GM19238 (cell line): ENCODE data around the gene AGTPBP1.
"Not testable (repeated sequence)": the region's sequence is repeated elsewhere in the genome, so short reads cannot be mapped to it uniquely, and the experiment has no call there.

Experiments used
- DNase-seq: peaks from one replicate; pipeline ENCODE4 v3.0.0; 2011; ENCODE audit warnings: low spot score; ENCODE audit not compliant: insufficient read length

AGTPBP1 gene

DNA sequence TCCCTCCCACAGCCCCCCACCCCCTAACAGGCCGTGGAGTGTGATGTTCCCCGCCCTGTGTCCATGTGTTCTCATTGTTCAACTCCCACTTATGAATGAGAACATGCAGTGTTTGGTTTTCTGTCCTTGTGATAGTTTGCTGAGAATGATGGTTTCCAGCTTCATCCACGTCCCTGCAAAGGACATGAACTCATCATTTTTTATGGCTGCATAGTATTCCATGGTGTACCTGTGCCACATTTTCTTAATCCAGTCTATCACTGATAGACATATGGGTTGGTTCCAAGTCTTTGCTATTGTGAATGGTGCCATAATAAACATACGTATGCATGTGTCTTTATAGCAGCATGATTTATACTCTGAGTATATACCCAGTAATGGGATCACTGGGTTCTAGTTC lies 23.9 kb downstream of the AGTPBP1 start:
- DNase-seq = not testable (repeated sequence)

DNA sequence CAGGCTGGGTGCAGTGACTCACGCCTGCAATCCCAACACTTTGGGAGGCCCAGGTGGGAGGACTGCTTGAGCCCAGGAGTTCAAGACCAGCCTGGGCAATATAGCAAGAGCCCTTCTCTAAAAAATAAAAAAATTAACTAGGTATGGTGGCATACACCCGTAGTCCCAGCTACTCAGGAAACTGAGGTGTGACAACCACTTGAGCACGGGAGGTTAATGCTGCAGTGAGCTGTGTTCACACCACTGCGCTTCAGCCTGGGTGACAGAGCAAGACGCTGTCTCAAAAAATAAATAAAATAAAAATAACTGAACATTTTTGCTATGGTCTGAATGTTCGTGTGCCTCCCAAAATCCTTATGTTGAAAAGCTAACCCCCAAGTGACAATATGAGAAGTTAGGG lies 24.5 kb downstream of the AGTPBP1 start:
- DNase-seq = no peak

DNA sequence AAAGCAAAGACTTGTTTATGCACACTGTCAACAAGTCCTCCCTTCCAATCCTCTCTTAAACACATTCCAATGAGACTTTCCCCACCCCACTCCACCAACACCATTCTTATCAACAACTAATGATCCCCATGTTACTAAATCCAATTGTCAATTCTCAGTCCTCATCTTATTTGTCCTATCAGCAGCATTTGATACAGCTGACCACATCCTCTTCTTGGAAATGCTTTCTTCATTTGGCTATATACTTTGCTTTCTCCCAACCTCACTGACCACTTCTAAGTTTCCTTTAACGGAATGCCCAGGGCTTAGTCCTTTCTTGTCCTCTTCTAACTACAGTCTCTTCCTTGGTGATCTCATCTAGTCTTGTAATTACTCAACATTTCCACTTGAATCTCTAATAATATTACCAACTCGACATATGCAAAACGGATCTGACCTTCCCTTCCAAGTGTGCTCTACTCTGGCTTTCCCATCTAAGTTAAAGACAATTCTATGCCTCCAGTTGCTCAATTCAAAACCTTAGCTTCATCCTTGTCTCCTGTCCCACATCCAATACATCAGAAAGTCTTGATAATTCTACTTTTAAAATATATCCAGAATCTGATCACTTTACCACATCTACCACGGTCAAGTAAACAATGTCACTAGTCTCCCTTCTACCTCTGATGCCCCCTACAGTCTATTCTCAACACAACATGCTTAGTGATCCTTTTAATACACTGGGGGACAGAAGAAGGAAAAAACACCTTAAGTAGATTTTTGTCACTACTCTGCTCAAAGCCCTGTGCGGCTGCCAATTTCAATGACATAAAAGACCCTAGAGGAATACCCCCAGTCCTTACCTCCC lies 25.5 kb downstream of the AGTPBP1 start:
- no peak for DNase-seq

DNA sequence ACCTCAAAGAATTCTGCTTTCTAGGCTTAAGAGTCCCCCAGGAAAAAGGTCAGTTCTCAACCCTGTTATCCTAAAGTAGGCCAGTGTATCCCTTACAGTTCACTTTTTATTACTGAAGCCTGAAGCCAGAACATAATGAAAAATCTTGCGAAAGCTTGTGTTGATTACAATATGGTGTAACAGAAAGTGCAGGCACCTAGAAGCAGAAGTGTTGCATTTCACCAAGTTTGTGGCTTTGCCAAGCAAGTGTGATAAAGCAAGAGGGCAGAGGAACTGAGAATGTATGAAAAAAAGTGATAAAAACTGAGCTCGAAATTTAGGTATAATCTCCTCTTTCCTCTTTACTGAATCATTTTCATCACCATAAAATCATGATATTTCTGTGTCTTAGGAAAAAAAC lies 26.2 kb downstream of the AGTPBP1 start:
- DNase-seq = no peak

DNA sequence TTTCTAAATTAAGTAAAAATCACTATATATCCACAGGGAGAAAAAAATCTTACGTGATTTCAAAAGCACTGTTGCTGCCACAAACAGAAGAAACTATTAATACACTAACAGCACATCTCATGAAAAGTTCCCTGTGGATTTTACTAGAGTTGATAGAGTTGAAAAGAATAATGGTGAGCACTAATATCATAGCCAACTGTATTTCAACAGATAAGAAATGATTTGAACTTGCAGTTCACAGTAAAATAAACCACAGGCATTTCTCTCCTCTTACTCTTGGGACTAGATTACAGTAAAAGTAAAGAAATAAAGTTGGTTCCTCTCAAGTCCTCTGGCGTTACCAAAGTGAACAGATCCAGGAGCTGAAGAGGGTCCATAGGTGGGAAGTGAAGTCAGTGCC lies 27.9 kb downstream of the AGTPBP1 start:
- no peak for DNase-seq

DNA sequence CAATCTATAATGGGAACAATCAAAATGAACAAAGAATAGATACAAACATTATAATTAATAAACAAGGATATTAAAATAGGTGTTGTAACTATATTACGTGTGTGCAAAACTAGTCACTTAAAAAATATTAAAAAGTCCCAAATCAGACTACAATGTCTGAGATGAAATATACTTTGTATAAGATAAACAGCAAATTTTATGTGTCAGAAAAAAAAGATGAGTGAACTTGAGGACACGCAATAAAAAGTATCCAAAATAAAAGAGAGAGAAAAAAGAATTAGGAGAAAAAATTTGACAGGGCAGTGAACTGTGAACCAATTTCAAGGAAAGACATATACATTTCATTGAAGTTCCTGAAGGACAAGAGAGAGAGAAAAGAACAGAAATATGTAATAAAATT lies 37.0 kb downstream of the AGTPBP1 start:
- DNase-seq = no peak

DNA sequence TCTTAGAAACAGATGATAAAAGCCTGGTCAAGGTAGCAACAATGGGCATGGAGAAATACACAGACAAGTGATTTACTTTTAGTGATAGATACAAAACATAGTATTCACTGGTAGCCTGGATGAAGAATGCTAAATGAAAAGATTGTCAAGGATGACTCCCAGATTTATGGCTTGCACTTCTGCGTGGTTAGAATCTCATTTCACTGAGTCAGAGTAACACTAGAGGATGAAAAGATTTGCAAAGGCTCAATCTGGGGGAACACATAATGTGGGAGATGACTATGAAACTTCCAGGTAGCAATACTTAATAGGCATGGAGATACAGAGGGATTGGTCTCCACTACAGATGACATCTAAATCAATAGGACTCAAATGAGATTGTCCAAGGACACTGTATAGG lies 38.4 kb downstream of the AGTPBP1 start:
- DNase-seq = no peak

DNA sequence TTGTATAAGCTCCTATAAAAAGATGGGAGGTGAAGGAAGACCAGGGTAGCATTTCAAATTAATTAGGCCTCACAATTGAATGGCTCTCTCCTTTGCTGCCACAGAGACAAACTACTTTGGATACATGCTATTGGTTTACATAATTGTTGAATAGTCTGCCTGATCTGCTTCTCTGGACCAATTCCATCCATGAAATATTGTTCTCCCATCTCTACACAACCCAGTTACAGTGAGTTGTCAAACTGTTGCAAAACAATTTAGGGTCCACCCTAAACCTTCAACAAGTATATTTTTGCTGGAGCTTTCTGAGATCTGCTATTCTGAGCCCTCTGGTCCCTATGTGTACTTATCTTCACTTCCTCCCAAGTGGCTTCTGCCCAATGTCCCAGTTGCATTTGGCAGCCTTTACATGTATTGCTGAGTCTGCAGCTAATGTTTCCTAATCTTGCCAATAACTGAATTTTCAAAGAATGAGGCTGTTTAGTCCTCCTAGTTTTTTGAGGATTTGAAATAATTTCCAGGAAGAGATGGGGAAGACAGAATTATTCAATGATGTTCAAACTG lies 38.9 kb downstream of the AGTPBP1 start:
- no peak for DNase-seq

DNA sequence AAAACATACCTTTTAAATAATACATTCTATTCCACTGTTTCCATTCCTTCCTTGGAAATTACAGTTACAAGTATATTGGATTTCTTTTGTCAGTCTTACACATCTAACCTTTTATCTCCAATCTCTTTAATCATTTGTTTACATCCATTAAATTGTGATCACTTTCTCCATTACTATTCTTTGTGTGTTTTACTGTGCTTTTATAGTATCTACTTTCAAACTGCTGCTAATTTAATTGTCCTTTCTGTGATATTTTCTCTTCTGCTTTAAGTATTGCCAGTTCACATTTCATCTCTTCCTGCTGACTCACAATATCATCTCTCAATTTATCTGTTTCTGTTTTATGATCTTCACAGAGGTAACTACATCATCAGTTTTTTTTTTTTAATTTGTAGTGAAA lies 39.6 kb downstream of the AGTPBP1 start:
- no peak for DNase-seq

DNA sequence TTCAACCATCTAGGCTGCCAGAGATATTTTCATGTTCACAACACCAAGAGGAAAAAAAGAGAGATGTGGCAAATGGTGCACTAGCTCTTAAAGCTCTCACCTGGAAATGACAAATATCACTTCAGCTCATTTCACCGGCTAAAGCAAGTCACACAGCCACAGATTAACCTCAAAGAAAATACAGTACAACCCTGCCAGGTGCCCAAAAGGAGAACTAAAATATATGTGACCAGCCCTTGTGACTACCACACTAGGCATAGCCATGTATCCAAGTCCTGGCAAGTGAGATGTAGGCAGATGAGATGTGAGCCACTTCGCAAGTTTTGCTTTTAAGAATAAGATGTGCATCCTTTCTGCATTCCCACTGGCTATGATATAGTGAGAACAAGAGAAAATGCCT lies 41.4 kb downstream of the AGTPBP1 start:
- DNase-seq = no peak

DNA sequence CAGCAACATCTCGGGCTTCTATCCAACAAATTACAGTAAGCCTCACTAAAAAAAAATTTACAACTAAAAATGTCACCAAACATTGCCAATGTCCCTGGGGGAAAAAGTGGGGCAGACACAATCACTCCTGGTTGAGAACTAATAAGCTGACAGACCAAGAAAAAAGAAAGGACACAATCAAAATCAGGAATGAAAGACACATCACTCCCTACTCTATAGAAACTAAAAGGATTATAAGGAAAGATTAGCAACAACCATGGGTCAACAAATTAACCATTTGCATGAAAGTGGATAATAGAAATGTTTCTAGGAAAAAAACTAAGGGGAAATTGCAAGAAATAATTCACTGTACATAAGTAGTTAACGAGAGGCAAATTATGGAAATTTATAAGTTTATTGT lies 53.4 kb downstream of the AGTPBP1 start:
- DNase-seq = no peak

DNA sequence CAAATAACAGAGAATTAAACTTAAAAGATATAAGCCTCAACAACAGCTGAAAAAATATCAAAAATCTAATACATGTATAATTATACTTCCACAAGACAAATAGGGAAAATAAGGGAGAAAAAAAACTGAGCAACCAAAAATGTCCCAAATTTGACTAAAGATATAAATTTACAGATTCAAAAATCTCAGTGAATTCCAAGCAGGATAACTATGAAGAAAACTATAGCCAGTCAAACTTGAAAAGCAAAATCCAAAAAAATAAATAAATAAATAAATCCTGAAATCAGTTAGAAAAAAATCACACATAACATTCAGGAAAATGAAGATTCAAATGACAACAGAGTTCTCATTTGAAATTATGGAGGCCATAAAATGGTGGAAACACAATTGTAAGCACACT lies 56.7 kb downstream of the AGTPBP1 start:
- DNase-seq = no peak

DNA sequence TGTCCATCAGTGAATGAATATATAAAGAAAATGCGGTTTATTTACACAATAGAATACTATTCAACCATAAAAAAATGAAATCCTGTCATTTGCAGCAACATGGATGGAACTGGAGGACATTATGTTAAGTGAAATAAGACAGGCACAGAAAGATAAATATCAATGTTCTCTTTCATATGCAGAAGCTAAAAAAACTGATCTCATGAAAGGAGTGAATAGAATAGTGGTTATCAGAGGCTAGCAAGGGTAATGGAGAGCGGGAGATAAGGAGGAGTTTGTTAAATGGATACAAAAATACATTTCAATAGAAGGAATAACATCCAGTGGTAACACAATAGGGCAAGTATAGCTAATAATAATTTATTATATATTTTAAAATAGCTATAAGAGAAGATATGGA lies 65.0 kb downstream of the AGTPBP1 start:
- no peak for DNase-seq

DNA sequence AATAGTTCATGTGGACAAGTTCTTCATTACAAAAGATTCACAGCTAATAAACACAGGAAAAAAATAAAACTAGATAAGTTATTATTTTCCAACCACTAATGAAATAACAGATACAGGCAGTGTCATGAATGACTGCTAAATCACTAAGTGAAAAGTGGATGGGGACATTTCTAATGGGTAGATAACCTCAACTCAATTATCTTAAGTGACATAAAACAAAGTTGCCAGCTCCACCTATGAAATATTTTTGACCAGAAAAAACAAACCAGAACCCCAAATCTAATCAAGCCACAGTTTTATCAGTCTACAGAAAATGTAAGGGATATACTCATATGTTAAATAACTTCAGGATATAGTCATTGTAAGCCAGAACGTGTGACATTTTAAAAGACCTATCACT lies 74.4 kb downstream of the AGTPBP1 start:
- DNase-seq = no peak

DNA sequence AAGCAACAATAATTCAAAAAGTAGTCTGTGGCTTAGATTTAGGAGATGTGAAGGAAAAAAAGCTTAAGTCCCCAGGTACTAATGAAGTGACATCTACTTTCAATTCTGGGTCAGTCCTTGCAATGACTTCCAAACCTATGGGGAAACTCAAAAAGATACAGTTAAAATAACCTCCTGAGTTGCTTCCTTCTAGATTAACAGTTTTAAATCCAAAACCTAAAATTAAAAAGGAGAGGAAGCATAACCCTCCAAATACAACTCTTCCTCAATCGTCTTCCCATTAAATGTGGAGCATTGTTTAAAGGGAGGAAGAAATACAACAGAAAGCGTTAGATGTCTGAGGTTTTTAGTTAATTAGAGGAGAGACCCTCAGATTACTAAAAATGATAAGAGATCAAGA lies 75.7 kb downstream of the AGTPBP1 start:
- DNase-seq = no peak

DNA sequence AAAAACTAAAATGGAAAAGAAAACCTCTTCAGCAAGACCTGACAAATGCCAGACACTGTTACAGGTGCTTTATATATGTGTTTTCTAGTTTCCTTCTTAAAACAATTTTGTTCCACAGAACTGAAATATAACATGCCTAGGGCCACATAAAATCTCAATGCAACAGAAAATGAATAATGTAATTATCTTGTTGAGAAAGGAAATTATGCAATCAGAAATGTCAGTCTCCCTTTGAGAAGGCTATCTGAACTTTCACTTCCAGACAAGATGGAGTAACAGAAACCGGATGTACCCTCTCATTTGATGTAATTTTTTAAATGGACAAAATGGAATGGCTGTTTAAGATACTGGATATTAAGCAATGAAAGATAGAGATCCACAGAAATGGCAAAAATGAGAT lies 79.2 kb downstream of the AGTPBP1 start:
- DNase-seq = no peak

DNA sequence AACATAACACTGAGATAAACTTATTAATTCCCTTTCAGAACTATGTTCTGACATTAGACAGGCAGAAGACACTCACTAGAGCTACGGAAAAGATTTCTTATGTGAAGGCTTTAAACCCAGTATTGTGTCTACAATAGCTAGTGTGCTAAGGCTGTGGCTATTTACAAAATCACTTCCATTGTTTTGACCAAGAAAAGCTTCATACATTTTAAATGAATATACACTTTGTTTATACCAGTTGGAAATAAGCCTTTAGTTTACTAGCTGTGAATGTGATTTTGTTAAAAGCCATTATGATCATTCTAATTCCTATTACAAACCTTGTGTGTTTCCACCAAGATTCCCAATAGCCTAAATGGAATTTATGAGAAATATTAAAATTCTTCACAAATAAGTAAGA lies 83.0 kb downstream of the AGTPBP1 start:
- no peak for DNase-seq

DNA sequence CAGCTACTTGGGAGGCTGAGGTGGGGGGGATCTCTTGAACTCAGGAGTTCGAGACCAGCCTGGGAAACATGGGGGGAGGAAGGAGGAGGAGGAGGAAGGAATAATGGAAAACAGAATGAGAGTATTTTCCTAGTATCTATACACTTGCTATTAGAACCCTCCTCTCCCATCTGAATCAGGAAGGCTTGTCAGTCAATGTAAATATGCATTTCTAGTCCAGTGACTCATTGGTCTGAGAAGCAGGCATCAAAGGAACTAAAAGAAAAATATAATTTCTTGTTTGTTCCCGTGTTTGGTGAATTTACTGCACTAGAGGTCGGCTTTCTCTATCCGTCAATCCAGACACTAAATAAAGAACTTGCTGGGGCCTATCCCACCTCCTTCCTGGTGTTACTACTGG lies 88.6 kb downstream of the AGTPBP1 start:
- no peak for DNase-seq

DNA sequence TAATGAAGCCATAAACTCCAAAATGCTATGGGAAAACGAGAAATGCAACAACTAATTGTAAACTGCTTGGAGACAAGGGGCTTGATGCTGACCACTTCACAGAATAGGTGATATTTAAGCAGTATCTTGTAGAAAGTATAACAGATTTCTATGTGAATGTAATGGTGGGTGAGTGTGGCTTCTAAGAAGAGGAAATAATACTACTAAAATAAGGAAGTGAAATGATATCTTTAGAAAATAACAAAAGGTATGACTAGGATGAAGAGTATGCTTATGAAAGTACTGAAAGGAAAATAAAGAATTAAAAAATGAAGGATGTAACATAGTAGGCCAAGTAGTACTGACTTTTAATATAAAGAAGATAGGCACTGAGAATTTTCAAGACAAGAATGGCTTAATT lies 94.2 kb downstream of the AGTPBP1 start:
- no peak for DNase-seq

DNA sequence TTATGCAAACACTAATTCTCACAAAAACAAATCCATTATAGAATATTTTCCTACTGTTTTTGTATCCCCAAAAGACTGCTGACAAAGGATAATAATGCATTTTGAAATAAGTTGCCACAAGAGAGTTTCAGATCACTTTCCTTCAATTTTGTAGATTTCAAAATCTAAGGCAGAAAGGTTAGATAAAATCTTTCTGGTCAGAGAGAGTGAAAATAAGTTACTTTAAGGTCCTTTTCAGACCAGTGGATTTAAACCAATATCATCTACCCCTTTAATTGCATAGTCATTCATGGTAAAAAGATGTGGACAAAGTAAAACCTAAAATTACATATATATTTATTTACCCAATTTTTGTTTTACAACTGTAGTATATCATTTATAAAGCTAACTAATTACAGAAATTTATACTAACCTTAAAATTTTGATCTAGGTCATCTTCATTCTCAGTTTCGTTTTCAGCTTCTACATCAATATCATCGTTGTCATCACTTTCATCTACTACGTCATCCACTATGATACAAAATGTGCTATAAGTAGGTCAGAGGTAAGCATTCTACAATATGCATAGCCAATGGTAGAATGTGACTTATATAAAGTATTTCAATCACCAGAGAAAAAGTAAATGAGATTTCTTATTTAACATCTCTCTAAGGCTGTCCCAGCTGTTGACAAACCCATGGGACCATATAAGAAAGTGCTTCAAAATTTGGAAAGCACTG lies 95.7 kb downstream of the AGTPBP1 start:
- no peak for DNase-seq

DNA sequence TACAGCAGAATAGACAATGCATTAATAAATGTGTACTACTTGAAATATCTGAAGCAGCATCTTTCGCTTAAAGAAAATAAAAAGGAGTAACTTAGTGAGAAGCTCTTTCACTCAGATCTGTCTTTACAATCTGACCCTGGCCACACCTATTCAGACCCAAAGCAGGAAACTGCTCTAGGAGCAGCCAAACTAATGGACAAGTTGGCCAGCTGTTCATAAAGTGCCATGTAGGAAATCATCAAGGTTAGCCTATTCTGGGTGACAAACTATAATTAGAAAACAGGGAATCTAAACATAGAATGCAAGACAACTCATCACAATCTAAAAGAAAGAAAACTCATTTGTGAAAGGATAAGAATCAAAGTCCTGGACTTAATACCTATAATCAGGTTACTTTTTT lies 101.3 kb downstream of the AGTPBP1 start:
- DNase-seq = no peak

DNA sequence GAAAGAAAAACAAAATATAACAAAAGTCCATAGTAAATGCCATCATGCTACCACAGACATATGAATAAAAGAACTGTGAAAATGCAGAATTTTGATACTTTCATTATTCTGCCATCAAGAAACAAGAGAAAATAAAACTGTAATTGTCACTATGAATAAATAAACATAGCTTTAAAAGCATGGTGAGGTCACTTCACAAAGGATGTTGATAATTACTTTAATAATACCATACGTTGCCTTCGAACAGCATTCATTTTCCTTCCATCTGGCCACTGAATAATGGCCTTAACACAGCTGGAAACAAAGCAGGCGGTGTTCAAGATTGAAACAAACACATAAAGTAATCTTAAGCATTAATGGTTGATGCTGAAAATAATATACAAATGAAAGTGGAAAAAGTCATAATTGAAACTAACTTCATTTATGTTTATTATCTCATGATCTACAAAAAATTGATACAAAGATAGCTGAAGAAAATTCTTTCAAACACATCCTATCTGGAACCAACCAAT lies 102.0 kb downstream of the AGTPBP1 start:
- DNase-seq = no peak

DNA sequence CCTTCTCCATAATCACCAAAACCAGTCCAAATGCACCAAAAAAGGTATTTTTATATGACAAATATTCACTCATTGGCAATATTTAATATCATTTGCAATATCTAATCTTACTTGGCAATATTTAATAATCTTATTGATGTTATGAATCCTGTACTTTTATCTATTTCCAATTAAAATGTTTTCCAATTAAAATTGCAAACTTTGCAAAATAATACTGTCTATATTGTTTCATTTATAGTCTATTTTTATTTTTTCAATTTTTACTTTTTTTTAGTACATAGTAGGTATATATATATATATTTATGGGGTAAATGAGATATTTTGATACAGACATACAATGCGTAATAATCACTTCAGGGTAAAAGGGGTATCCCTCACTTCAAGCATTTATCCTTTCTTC lies 109.9 kb downstream of the AGTPBP1 start:
- no peak for DNase-seq
